Cerebellar nuclear complex (tissue), 1 donor: ENCODE data around the gene DTL.
A peak's percentile ranks its signal among the peaks of the same experiment; 100 is the strongest.
"Not testable (repeated sequence)": the region's sequence is repeated elsewhere in the genome, so short reads cannot be mapped to it uniquely, and the experiment has no call there.

Source experiments
- DNase-seq, 2 experiments: peaks; one replicate each; lab custom pipeline; 2025; lab: John Stamatoyannopoulos, UW

DTL gene

GRCh38 chr1:212035123-212035834 lies at the start of gene DTL, which contains the start of gene INTS7:
Gene DTL (plus strand): TSS chr1:212035748. CDS start chr1:212035891, 143 bp downstream.
Gene INTS7 (minus strand): TSS chr1:212035557. CDS start chr1:212035437, 120 bp downstream.
- DNase-seq = peak; percentile 88 to 91

- DNase-seq = no peak
Measured at GRCh38 chr1:211986628-211987254, 48.8 kb upstream of the DTL start.

- no peak for DNase-seq
Measured at GRCh38 chr1:211991695-211992094, 43.9 kb upstream of the DTL start.

DNA sequence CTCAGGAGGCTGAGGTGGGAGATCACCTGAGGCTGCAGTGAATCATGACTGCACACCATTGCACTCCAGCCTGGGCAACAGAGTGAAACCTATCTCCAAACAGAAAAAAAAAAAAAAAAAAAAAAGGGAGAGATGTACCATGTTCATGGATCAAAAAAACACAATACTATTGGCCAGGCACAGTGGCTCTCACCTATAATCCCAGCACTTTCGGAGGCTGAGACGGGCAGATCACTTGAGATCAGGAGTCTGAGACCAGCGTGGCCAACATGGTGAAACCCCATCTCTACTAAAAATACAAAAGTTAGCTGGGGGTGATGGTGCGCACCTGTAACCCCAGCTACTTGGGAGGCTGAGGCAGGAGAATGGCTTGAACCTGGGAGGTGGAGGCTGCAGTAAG lies 38.1 kb upstream of the DTL start:
- not testable (repeated sequence) for DNase-seq

GRCh38 chr1:212002536-212002935 lies 33.0 kb upstream of the DTL start:
- DNase-seq = no peak

- no peak for DNase-seq
Measured at GRCh38 chr1:212004895-212005608, 30.5 kb upstream of the DTL start.

GRCh38 chr1:212007178-212007577 lies 28.4 kb upstream of the DTL start:
- no peak for DNase-seq

DNA sequence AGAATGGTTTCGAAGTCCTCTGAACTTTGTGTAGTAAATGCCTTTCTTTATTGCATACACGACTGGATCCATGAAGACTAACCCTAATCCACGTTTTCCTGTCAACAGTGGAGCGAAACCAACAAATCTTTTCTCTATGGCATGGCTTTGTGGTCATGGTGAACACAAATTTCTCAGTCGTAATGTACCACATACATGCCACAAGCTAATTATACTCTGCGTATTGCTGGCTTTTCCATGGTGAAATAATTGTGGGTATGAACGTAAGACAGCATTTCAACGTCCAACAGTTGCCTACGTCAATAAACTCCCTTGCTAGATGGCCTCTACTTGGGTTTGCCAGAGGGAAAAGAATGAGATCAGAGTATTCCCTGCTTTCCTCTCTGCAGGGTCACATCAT lies 27.7 kb upstream of the DTL start:
- DNase-seq = no peak

- no peak for DNase-seq
Measured at GRCh38 chr1:212009561-212009960, 26.0 kb upstream of the DTL start.

DNA sequence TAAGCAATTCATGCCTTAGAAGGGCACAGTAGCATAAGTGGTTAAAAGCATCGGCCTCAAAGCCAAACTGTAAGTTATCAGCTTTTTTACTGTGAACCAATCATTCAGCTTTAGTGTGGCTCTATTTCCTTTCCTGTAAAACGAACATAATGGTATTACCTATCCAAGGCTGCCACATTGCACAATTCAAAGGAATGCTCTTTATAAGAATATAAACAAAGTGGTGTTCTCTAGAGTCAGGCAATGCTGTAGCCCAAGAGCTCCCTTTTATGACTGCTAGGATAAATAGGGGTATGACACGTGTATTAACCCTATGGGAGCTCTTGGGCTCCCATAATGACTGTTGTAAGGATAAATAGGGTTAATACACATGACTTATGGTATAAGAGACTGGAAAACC lies 25.5 kb upstream of the DTL start:
- no peak for DNase-seq

DNA sequence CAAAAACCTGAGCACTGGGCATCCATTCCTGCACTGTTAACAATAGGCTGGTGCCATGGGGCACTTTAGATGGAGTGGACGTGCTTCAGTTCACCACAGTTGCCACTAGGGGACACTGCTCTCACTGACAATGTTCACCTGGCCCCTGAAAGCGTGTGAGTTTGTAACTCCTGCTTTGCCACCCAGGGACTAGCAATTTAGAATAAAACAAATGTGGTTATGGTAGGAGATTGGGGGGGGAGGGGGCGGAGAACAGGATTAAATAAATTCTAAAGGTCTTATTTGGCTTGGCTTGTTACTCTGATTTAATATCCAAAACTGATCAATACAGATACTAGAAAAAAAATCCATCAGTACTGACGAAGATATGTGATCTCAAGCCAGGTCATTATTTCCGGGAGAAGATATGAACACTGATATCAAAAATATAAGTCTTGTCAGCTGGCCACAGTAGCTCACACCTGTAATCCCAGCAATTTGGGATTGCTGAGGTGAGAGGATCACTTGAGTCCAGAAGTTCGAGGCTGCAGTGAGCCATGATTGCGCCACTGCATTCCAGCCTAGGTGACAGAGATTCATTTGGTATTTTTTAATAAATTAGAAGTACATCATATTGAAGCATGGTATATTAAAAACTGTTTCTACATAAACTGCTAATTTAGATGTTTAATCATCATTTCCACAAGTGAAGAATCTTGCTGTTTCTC lies 23.4 kb upstream of the DTL start:
- DNase-seq = peak in 1 of 2 experiments; percentile 16

DNA sequence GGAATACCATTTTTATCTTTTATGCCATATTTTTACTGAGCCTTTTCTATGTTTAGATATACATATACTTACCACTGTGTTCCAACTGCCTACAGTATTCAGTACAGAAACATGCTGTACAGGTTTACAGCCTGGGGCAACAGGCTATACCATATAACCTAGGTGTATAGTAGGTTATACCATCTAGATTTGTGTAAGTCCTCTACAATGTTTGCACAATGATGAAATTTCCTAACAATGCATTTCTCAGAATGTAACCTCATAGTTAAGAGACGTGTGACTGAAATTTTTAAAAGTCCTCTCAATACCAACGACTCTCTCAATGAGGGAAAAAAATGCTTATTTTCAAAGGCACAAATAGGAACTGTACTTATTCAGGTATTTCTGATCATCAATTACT lies 21.9 kb upstream of the DTL start:
- no peak for DNase-seq

DNA sequence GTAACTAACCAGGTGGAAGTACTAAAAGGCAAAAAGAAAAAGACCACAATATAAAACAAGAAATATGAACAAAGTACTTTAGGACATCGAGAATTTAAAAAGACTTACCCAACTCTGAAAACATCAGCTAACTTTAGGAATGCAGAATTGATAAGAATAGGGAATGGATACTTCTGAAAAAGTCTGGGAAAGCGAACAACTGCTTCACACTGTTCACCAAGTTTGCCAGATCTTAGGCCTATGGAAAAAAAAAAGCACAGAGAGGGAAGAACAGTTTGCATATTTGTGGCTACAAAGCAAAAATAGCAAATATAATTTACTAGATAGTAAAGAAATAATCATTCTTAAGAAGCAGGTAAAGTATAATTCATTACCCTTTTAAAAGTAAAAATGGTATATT lies 14.6 kb upstream of the DTL start:
- no peak for DNase-seq

DNA sequence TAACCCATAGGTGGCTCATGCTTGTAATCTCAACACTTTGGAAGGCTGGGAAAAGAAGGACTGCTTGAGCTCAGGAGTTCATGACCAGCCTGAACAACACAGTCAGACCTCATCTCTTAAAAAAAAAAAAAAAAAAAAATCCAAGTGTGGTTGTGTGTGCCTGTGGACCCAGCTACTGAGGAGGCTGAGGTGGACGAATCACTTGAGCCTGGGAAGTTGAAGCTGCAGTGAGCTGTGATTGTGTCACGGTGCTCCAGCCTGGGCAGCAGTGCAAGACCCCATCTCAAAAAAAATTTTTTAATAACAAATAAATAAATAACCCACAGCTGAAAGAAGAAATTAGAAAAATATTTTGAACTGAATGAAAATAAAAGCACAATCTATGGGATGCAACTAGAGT lies 14.0 kb upstream of the DTL start:
- no peak for DNase-seq

DNA sequence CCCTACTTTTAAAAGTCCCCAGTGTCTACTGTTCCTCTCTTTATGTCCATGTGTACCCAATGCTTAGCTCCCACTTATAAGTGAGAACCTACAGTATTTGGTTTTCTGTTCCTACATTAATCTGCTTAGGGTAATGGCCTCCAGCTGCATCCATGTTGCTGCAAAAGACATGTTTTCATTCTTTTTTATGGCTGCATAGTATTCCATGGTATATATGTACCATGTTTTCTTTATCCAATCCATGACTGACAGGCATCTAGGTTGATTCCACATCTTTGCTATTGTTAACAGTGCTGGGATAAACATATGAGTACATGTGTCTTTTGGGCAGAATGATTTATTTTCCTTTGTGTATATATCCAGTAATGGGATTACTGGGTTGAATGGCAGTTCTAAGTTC lies 12.6 kb upstream of the DTL start:
- DNase-seq = not testable (repeated sequence)

DNA sequence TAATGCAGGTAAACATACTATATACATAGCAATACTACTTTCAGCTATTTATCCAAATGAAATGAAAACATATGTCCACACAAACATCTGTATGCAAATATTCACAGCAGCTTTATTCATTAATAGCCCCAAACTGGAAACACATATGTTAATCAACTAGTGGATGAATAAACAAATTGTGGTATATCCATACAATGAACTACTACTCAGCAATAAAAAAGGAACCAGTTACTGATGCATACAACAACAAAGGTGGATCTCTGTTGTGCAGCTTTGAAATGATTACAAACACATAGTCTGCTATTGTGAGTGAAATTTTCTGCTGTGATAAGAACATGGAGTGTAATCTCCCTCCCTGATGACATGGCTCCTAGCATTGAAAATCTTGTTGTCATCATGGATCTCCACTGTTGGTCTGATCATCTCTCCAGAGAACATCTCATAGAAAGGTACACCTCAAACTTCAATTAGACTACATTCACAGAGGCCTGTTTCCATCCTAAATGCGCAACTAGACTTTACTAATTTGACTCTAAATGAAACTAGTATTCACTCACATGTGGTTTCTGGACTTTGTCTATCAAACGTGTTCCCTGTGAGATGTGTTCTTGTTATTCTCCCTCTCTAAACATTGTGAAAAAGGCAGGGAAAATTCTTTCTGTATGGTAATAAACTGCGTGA lies 10.9 kb upstream of the DTL start:
- no peak for DNase-seq

DNA sequence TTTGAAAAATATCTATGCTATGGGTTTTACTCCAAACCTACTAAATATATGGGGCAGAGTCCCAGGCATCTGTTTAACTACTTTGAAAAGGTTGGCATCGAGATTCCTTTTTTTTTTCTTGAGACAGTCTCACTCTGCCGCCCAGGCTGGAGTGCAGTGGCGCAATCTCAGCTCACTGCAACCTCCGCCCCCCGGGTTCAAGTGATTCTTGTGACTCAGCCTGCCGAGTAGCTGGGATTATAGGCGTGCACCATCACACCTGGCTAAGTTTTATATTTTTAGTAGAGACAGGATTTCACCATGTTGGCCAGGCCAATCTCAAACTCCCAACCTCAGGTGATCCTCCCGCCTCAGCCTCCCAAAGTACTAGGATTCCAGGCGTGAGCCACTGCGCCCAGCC lies 7.8 kb upstream of the DTL start:
- not testable (repeated sequence) for DNase-seq

DNA sequence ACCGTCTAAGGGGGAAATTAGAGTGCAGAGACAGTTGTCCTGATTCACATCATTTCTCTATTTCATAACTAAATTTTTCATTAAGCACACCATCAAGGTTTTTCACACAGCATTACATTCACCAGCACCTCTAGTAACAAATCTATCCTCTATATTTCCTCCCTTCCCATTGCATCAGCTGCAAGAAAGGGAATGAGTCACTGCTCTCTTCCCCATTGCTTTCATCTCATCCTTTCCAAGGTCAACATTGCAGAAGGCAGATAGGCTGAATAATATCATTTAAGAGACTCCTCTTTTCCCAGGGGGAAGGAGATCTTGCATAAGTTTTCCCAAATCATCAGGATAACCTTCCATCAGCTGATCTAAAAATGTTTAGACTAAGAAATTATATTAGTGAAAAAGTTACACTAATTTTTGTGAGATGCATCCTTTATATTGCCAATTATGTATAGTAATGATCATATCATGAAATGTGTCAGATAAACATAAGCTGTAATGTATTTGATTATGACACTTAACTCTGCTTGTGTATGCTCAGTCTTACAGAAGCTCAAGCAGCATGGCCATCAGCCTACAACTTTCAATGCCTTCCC lies 4.5 kb upstream of the DTL start:
- DNase-seq = no peak

DNA sequence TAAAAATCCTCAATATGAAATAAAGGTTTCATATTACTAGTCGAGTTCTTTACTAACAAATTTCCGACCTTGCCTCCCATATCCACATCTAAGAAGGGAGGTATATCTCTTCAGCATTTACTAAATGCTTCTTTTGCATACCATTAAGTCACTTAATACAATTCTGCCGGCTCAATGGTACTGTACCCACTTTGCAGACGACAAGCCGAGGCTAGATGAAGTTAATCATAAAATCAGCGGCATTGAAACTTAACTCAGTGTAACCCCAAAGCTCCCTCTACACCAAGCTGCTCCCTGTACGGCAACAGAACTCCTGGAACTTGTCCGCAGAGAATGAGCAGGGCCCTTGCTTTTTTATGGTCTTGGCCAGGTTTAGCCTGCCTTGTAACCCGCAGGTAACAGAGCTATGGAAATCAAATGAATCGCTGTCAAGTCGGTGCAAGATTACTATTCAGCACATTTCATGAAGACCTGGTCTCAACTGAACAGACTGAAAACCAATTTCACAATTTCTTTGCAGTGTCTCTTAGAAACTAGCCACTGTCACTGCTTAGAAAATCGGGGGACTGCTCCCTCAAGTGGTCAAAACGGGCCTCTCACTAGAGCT lies 929 bp upstream of the DTL start:
- no peak for DNase-seq

DNA sequence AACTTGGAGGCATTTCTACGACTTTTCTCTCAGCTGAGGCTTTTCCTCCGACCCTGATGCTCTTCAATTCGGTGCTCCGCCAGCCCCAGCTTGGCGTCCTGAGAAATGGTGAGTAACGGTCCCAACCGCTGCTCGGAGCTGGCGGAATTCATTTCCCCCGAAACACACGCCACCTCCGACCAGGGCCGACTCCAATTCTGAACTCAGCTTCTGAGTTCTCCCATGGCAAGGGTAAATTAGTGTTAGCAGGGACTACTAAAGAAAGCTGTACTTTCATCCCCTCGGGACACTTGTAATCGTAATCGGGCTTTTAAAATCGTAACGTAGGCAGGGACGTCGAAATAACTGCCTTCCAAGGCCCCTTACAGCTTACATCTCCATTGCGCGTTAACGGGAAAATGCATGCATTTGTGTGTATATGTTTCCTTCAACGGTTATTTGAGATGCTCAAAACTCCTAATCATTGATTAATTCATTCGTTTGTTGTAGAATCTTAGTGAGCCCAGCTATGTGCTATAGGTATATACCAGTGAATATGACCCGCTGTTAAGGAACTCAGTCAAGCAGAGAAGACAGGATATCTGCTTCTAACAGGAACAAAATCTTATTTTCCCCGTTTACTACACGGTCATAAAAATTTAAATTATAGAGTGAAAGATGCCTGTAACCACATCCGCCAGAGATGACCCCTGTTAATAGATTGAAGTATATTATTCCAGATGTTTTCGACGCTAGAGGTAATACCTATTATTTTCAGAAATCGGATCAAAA lies 472 bp downstream of the DTL start:
- DNase-seq = no peak
